GM15510 (cell line): ENCODE measurements around the gene PDS5B.

Experiments
- POLR2A ChIP-seq: IDR thresholded peaks from 3 replicates; pipeline ENCODE4 v1.6.1; 2011; ENCODE audit warnings: borderline replicate concordance; ENCODE audit not compliant: insufficient read length; ENCODE audit errors: extremely low read depth

The PDS5B gene

GRCh38 chr13:32791545-32792172, 205.4 kb downstream of the PDS5B start:
- no peak for TF ChIP-seq POLR2A

GRCh38 chr13:32796754-32797153, 210.5 kb downstream of the PDS5B start:
- no peak for TF ChIP-seq POLR2A

- no peak for TF ChIP-seq POLR2A
Measured at GRCh38 chr13:32802159-32802558, 215.9 kb downstream of the PDS5B start.

- TF ChIP-seq POLR2A = no peak
Measured at GRCh38 chr13:32804673-32805230, 218.5 kb downstream of the PDS5B start.

- no peak for TF ChIP-seq POLR2A
Measured at GRCh38 chr13:32811297-32811800, 225.1 kb downstream of the PDS5B start.

- no peak for TF ChIP-seq POLR2A
Measured at GRCh38 chr13:32821149-32821688, 235.0 kb downstream of the PDS5B start.

- no peak for TF ChIP-seq POLR2A
Measured at GRCh38 chr13:32822771-32823170, 236.5 kb downstream of the PDS5B start.

GRCh38 chr13:32823597-32823996, 237.3 kb downstream of the PDS5B start:
- no peak for TF ChIP-seq POLR2A

- no peak for TF ChIP-seq POLR2A
Measured at GRCh38 chr13:32824061-32824460, 237.8 kb downstream of the PDS5B start.

- no peak for TF ChIP-seq POLR2A
Measured at GRCh38 chr13:32824675-32825074, 238.4 kb downstream of the PDS5B start.

GRCh38 chr13:32825481-32825880, 239.2 kb downstream of the PDS5B start:
- TF ChIP-seq POLR2A = no peak
